Hematopoietic multipotent progenitor cell (in vitro differentiated cells): ENCODE data around the gene ARL10. TPM values are rescaled to one million over a fixed set of nuclear protein-coding genes. Genes with fewer than 3 reads are reported as not detected.

Experiments
- DNase-seq, 3 donors: peaks; one replicate each; pipeline ENCODE4 v3.0.0-alpha.2; 2011 to 2015; ENCODE audit warnings: low read depth in 2 of 3, low spot score in 2 of 3
- total RNA-seq: library from RNA; depleted of rRNA; stranded (reverse); fragments of >200 nt; gene quantifications from one replicate; pipeline ENCODE4 v1.2.3, GENCODE V29; 2012

Gene ARL10
- total RNA-seq, 1 donor, result 17.8 TPM

DNA sequence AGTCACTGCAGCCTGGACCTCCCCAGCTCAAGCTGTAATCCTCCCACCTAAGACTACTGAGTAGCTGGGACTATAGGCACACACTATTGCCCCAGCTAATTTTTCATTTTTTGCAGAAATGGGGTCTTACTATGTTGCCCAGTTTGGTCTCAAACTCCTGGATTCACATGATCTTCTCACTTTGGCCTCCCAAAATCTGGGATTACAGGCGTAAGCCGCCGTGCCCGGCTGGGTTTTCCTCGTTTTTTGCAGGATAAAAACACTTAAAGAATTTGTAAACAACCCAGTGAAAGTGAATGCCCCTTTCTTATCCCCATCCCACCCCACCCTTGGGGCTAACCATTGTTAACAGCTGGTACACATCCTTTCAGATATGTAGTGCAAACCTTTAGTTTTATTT, 43.3 kb downstream of the ARL10 start:
- DNase-seq, result no peak

DNA sequence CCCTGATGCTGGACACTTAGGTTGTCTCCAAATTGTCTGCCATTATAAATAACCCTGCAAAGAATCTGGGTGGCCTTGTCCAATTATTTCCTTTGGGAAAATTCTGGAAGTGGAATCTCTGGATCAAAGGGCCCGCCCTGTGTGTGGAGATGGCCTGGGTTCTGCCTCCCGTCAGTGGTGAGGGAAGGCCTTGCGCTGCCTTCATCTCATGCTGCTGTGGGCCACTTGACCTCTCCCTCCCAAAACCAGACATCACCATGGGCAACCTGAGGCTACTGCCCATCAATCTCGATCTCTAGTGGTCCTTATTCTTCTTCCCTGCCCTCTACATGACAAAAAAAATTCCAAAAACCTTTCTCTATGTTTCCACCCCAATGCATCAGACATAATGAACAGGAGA, 44.5 kb downstream of the ARL10 start:
- no peak for DNase-seq

DNA sequence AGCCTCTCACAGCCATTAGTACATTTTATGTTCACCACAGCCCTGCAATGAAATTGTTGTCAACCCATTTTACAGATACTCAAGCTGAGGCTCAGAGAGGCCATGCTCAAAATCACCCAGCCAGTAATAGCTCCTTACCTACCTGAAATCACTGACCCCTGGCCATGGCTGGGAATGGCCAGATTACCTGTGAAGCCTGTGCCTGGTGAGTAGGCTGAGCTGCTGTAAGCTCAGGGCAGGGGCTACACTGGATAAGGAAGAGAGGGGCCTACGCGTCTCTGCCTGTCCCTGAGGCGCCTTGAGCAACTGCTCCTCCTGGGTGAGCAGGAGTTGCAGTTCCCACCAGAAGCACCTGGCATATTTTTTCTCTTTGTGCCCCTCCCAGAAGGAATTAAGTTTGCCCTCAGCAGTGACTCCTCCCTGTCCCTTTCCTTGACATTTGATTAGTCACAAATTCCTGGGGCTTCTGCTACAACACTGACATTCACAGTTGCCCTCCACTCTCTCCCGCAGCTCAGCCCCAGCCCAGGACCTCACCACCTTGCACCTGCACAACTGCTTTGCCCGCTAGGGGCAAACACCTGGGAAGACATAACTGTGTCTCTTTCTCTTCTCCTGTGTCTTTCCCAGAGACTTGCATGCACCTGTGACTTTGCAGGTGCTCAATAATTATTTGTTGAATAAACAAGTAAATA, 45.3 kb downstream of the ARL10 start:
- no peak for DNase-seq

DNA sequence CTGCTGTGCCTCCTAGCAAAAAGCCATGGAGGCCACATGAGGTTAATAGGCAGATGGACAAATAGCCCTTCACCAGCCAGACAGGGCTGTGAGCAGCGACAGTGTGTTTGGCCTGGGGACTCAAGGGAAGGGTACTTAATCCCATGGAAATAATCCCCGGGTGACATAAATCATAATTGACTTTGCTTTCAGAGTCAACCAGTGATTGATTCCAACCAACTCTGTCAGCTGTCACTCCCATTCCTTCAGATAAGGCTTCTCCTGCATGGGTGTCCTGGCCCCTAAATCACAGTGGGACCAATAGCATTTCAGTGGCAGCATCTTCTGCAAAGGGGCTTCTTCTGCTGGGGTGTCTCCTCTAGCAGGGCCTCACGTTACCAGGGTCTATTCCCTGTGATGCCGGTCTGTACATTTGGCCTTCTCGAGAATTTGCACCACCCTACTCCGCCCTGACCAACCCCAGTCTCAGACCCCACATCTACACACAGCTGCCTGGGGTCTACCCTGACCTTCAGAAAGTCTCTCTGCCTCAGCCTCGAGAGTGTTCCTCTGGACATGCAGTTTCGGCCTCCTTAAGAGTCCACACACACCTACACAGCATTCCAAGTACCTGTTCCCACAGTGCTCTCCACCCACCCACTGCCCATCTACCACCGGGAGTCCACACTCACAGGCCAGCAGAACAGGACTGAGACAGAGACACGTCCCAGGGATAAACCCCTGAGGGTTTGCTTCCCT, 47.4 kb downstream of the ARL10 start:
- DNase-seq, result no peak

DNA sequence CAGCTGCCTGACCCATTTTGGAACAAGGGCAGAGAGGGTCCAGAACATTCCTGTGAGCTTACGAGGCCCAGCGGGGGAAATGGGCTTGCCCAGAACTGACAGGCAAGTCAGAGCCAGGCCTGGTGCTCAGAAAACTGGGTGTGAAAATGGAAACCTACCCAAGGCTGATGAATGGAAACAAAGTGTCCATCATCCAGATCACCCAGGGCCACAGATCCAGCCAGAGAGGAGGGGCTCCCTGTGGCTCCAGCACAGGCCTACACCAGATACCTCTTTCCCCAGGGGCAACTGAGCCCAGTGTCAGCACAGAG, 47.9 kb downstream of the ARL10 start:
- DNase-seq, result no peak

DNA sequence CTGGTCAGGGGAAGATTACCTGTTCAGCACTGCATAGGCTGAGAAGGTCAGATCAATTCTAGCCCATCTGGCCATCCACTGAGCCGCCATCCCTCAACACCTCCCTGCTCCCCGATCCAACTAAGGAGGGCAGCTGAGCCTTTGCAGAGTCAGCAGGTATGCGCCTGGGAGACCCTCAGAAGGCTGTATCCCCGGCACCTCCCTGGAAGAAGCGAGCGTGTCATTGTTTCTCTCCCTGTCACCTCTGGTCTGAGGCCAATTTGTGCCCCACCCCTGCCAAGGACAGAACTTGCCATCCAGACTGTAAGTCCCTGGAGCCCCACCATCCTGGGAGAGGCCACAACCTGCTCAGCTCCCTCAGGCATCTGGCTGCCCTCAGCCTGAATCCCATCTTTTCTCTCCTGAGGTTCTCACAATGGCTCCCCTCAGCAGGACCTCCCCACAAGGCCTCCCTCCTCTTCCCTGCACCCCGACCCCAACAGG, 48.5 kb downstream of the ARL10 start:
- DNase-seq, result no peak

DNA sequence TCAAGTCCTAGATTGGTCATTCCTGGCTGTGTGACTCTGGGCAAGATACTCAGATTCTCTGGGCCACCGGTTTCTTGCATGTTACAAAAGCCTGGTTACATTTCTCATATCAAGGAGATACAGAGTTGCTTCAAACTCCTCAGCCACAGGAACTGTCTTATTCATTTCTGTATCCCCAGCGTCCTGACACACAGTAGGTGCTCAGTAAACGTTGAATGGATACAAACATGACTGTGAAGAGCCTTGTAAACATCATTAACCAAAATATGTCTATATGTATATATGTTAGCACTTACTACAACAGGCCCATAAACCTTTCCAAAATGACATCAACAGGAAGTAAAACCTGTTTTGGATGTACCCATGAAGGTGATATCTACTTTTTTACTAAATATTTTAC, 49.4 kb downstream of the ARL10 start:
- no peak for DNase-seq

DNA sequence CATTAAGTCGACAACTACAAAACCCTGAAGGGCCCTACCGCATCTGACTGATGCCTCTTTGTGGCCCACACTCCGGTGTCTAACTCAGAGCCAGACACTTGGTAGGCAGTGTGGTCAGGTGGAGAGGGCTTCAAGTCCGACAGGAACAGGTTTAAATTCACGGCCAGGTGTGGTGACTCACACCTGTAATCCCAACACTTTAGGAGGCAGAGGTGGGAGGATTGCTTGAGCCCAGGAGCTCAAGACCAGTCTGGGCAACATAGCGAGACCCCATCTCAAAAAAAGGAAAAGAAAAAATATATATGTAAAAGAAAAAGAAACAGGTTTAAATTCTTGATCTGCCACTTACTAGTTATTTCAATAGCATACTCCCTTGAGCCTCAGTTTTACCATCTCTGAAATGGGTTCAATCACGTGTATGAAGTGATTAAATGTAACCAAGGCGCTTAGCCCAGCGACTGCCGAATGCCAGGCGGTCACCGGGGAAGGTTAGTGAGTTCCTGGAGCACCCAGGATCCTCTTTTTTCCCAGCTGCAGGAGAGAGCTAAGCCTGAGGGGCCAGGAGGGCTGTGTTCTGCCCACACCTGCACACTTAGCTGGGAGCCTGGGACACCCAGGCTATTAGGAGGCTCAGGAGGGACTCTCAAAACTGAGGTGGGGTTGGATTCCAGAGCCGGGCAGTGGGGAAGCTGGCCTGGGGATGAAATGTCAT, 50.1 kb downstream of the ARL10 start:
- DNase-seq, result no peak

DNA sequence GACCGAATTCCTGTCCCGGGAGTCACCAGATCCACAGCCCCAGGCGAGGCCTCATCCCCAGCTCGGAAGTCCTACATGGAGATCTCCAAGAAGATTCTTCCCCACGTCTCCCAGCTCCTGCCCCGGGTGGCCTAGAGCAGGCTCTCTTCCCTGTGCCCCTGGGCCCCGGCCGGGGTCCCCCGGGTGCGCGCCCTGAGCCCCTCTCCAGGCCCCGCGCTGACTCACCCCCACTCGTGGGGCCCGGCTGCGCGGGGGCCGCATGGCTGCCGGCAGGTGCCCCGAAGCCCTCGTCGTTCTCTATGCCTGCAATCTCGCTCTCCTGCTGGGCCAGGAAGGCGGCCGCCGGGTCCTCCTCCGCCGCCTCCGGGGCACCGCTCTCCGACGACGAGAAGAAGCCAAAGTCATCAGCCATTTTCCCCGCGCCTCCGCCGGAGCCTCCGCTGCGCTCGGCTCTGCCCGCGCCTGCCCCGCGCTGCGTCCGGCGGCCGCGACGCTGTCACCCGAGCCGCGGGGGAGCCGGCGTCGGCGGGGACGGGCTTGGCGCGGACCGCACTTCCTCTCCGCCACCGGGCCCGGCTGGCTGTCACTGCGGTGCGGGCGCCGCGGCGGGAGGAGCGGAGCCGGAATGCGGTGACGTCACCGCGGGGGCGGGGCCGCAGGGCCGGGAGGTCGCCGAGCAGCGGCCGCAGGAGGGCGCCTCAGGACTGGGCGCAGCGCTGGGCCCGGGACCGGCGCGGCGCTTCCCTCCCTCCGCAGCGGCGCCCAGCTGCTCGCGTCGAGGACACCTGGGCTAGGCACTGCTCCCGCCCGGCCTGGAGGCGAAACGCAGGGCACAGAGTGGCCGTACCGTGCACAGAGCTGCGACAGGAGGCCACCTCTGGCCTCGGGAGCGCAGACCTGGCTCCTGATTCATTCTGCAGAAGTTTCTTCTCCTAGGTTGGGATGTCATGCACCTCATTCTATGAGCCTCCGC, 51.0 kb downstream of the ARL10 start, which contains the start of gene CLTB:
CLTB (minus strand) TSS at position 588 of the 973 bp plus-strand sequence; CDS start at position 412, 176 bp downstream.
- DNase-seq, result peak; percentile 89 to 97 (median 92)

DNA sequence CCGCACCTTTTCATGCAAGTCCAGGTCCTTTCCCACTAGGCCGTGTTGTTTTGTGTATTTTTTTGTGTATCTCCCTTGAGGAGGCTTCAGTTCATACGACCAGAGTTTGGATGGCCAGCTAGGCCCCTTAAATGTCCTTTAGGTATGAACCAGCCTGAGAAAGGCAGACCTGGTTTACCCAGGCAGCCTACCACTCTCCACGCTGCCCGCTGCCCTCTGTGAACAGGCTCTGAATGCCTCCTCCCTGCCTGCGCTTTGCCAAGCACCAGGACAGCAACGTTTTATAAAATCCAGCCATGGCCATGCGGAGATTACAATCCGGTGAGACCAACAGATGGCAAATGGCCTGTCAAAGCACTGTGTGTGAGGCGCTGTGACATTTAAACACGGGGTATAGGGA, 51.7 kb downstream of the ARL10 start:
- no peak for DNase-seq

DNA sequence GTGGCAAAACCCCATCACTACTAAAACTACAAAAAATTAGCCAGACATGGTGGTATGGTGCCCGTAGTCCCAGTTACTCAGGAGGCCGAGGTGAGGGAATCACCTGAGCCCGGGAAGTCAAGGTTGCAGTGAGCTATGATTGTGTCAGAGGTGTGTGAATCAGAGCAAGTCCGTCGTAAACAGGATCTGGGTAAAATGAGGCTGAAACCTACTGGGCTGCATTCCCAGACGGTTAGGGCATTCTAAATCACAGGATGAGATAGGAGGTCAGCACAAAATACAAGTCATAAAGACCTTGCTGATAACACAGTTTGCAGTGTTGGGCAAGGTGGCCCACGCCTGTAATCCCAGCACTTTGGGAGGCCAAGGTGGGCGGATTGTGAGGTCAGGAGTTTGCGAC, 53.0 kb downstream of the ARL10 start:
- DNase-seq, result no peak

DNA sequence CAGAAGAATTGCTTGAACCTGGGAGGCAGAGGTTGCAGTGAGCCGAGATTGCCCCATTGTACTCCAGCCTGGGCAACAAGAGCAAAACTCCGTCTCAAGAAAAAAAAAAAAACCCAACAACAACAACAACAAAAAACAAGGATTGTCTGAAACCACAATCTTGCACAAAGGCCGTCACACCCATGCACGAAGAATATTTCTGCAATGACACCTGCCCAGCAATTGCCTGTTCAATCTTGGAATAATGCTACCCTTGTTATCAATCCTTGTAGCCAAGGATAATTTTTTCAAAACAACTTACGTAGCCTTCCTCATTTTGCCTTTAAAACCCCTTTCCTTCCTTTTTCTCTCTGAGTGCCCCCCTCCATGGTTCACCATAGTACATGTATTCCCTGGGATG, 54.8 kb downstream of the ARL10 start:
- DNase-seq, result no peak

DNA sequence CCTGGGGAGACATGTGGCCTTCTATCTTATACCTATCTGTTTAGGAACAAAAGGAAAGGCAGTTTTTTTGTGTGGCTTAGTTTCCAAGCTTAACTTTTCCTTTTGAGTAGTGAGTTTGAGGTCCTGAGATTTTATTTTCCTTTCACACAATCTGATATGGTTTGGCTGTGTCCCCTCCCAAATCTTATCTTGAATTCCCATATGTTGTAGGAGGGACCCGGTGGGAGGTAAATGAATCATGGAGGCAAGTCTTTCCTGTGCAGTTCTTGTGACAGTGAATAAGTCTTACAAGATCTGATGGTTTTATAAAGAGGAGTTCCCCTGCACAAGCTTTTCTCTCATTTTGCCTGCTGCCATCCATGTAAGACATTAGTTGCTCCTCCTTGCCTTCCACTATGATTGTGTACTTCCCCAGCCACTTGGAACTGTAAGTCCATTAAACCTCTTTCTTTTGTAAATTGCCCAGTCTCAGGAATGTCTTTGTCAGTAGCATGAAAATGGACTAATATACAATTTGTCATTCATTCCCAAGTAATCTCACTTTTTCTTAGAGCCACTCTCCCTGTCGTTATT, 55.8 kb downstream of the ARL10 start:
- no peak for DNase-seq

DNA sequence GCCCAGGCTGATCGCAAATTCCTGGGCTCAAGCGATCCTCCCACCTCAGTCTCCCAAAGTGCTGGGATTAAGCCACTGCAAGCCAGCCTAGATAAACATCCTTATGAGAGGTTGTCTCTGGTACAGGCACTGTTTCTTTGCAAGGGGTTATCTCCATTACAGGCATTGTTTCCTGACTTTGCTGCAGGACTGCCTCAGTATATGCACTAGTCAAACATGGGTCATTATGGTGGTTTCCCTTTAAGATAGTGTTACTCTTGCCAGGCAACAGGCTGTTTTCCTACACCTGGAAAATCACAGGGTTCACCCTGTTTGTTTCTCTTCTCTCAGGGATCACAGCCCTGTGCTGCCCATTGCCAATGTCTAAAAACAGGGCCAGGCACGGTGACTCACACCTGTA, 58.9 kb downstream of the ARL10 start:
- DNase-seq, result no peak

DNA sequence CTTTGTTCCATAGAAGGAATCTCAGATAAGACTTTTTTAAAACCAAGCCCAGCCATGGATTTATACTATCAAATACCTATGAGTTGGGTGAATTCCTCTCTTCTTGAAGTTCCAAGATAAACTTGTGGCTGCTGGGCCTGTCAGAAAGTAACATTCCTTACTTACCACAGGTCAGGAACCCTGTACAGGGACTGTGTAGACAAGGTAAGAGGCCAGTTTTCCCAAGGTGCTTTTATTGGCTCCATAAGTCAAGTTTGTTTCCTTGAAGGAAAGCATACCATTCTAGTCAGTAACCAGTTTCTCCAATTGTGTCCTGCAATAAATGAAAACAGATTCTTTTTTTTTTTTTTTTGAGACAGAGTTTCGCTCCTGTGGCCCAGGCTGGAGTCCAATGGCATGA, 59.9 kb downstream of the ARL10 start:
- DNase-seq, result no peak

DNA sequence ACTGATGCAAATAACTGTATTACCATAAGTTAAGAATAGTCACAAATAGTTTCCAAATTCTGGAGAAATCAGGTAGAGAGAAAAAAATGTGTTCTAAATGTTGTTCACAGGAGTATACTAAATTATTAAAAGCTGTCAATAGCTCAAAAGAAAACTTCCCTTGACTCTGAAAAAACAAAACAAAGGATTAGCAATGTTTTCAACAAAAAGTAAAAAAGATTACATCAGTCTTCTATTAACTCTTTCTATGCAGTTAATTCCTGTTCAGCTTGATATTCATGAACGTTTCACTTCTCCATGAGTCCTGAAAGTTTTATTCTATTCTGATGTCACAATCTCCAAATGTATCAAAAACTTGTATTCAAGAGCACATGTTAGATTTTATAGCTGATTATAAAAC, 60.5 kb downstream of the ARL10 start:
- no peak for DNase-seq

DNA sequence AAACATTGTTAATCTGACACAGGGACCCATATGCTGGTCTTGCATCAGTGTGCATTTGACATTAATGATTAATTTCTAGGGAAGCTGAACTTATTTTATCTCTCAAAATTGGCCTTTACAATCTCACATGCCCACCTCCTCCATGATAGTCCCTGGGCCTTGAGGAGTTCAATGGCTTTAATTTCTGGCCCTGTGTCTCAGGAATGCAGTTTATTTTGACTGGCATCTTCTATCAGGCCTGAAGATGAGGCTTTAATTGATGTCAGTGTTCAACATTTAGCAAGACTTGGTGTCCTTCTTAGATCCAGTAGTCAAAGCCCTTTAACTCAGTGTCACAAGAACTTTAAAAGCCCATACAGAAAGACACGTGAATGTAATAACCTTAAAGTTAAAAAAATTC, 61.6 kb downstream of the ARL10 start:
- no peak for DNase-seq

DNA sequence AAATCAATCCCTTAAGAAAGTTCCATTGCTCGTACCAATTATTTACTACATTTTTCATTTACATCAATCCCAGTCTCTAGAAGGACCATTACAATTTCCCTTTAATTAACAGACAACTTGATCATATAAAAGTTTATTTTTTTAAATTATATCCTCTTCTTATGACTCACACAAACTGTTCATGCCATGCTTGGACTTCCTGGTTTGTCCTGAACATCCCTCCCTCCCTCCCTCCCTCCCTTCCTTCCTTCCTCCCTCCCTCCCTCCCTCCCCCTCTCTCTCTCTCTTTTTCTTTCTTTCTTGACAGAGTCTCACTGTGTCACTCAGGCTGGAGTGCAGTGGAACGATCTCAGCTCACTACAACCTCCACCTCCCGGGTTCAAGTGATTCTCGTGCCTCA, 62.7 kb downstream of the ARL10 start:
- no peak for DNase-seq

DNA sequence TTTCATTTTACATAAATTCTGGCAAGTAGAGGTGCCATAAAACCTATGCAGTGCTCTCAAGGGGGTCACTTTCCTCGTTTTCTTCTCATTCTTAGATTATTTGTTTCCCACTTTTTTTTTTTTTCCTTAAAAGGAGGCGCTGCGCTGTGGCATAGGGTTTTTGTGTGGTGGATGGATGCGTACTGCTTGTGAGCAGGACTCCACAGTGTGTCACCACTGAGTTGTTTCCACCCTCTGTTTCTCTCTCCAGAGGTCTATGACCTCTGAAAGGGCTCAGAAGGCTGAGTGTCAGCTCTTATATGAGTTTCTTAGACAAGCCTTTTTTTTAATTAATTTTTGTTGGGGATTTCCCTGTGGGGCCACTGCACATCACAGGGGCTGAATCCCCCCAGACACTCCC, 64.7 kb downstream of the ARL10 start:
- DNase-seq, result no peak
